Embryonic facial prominence (tissue), 1 donor: ENCODE data around the gene VCAM1.

Experiments used
- DNase-seq: peaks from one replicate; pipeline ENCODE4 v3.0.0-alpha.2; 2016; ENCODE audit errors: extremely low spot score

Gene VCAM1

GRCh38 chr1:100724281-100724680, 4.7 kb downstream of the VCAM1 start:
- no peak for DNase-seq

GRCh38 chr1:100730130-100730529, 10.6 kb downstream of the VCAM1 start:
- no peak for DNase-seq

DNA sequence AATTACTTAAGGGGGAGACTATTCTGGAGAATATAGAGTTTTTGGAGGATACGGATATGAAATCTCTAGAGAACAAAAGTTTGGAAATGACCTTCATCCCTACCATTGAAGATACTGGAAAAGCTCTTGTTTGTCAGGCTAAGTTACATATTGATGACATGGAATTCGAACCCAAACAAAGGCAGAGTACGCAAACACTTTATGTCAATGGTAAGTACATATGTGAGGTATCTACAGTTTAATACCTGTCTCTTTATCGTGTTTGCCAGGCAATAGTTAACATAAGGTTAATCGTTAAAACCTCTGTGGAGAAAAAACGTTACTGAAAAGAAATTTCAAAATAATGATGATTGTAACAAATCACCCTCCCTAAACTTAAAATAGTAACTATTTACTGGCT, 11.8 kb downstream of the VCAM1 start:
- DNase-seq: no peak

DNA sequence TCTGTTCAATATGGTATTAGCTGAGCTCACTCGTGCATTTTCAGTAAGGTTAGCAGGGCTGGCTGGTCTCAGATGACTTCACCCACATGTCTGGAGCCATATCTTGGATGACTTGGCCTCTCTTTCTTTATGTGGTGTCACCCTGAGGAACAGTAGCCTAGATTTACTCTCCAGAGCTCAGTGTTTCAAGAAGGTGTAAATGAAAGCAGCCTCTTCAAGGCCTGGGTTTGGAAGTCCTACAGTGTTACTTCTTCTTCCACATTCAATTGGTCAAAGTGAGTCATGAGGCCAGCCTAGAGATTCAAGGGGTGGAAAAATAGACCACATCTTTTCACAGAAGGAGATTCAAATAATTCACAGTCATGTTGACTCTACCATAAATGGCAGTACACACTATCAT, 12.2 kb downstream of the VCAM1 start:
- DNase-seq: no peak

GRCh38 chr1:100734676-100735075, 15.1 kb downstream of the VCAM1 start:
- DNase-seq: no peak

- no peak for DNase-seq
Observed at GRCh38 chr1:100735244-100735643, 15.7 kb downstream of the VCAM1 start.

GRCh38 chr1:100736324-100736723, 16.8 kb downstream of the VCAM1 start:
- DNase-seq: no peak

- no peak for DNase-seq
Observed at GRCh38 chr1:100736746-100737145, 17.2 kb downstream of the VCAM1 start.

- no peak for DNase-seq
Observed at GRCh38 chr1:100746542-100746932, 27.0 kb downstream of the VCAM1 start.

- DNase-seq: no peak
Observed at GRCh38 chr1:100747771-100748170, 28.2 kb downstream of the VCAM1 start.

DNA sequence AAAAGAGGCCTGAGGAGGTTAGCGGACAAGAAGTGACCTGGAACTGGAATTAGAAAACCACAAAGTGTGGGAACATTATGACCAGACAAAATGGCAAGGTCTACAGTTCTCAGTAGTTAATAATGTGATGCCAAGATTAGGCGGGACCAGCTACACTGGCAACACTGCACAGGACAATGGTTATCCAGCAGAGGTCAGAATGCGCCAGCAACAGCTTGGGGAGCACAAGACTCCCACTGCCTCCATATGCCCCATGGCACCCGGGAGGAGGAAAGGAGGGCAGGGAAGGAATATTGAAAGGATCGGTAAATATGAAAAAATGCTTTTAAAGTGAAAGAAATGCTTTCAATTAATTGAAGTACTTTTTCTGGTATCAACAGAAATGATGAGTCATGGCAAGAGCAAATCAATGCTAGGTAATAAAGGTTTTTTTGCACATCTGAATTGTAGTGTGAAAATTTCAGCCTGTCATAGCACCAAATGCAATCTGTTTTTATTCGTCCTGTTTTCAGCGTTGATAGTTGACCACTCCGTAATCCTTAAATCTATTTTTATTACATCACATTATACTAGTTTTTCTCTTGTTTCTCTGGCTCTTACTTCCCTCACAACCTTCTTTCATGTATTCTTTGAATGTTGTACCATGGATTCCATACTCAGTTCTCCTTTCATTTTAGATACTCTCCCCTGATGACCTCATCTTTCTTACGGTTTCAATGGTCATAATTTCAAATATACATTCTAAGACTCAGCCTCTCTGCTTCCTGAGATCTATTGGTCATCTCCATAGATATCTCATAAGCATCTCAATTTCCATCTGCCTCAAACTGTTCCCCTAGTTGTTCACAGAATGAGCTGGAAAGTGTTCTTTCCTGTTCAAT, 30.7 kb downstream of the VCAM1 start:
- DNase-seq: no peak

DNA sequence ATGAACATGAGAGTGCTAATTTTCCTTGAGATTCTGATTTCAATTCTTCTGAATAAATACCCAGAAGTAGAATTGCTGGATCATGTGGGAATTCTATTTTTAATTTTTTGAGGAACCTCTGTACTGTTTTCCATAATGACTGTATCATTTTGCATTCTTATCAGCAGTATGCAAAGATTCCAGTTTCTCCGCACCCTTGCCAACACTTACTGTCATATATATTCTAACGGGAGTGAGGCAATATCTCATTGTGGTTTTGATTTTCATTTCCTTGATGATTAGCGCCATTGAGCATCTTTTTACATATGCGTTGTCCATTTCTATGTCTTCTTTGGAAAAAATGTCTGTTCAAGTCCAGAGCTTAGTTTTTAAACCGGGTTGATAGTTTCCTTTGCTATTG, 33.2 kb downstream of the VCAM1 start:
- no peak for DNase-seq

- DNase-seq: no peak
Observed at GRCh38 chr1:100757946-100758345, 38.4 kb downstream of the VCAM1 start.

GRCh38 chr1:100759188-100759587, 39.6 kb downstream of the VCAM1 start:
- DNase-seq: no peak

GRCh38 chr1:100760511-100760910, 41.0 kb downstream of the VCAM1 start:
- no peak for DNase-seq

- DNase-seq: no peak
Observed at GRCh38 chr1:100762461-100762860, 42.9 kb downstream of the VCAM1 start.

GRCh38 chr1:100767176-100767890, 47.8 kb downstream of the VCAM1 start:
- DNase-seq: no peak

GRCh38 chr1:100769323-100769722, 49.8 kb downstream of the VCAM1 start:
- no peak for DNase-seq

- no peak for DNase-seq
Observed at GRCh38 chr1:100769906-100770646, 50.5 kb downstream of the VCAM1 start.

DNA sequence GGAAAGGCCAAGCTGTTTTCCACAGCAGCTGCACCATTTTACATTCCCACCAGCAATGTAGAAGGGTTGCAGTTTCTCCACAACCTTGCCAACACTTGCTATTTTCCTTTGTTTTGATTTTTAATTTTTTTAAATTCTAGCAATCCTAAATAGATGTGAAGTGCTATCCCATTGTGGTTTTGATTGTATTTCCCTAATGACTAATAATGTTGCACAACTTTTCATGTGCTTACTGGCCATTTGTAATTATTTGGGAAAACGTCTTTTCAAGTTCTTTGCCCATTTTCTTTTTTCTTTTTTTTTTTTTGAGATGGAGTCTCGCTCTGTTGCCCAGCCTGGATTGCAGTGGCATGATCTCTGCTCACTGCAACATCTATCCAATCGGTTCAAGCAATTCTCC, 53.9 kb downstream of the VCAM1 start:
- DNase-seq: no peak

GRCh38 chr1:100774370-100774769, 54.8 kb downstream of the VCAM1 start:
- DNase-seq: no peak

DNA sequence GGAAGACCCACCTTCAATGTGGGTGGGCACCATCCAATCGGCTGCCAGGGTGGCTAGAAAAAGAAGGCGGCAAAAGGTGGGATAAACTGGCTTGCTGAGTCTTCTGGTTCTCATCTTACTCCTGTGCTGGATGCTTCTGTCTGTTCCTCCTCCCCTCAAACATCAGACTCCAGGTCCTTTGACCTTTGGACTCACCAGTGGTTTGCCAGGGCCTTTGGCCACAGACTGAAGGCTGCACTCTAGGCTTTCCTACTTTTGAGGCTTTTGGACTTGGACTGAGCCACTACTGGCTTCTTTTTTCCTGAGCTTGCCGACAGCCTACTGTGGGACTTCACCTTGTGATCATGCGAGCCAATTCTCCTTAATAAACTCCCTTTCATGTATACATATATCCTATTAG, 55.9 kb downstream of the VCAM1 start:
- DNase-seq: no peak

DNA sequence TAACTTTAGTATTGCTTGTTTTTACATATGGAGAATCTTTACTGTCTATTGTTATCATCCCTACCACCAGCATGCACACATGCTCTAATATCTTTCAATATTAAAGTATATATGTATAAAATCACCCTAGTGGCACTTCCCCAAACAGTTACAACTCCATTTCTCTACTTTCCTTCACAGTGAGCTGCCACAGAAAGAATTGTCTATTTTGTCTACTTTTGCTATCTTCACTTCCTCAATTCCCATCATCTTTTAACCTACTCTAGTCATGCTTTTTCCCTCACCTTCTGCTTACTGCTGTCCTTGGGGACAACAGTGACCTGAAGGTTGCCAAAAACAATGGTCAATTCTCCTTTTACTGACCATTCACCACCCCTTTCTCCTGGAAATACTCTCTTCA, 59.2 kb downstream of the VCAM1 start:
- no peak for DNase-seq
